OCI-LY1 (cell line): ENCODE data around the gene STK11IP.

ENCODE experiments used
- CTCF ChIP-seq: fragments of 200-600 bp; sonication (generic), shearing (Covaris generic); IDR thresholded peaks from 2 replicates; pipeline ENCODE4 v1.5.1; 2017; ENCODE audit warnings: mild to moderate bottlenecking, antibody characterized with exemption, low read length, moderate library complexity, mixed read lengths
- EZH2 ChIP-seq: fragments of 200-600 bp; sonication (generic), shearing (Covaris generic); IDR thresholded peaks from 2 replicates; pipeline ENCODE4 v1.8.0; 2017; ENCODE audit warnings: borderline replicate concordance, mixed run types, mild to moderate bottlenecking, antibody characterized with exemption, low read length, moderate library complexity, mixed read lengths

- TF ChIP-seq EZH2: no peak
- no peak for TF ChIP-seq CTCF
These were observed 31.6 kb downstream of the STK11IP start for GRCh38 chr2:219628986-219629901.
